ENCODE measurements around the gene FSD1L.

- TF ChIP-seq CTCF (IDR thresholded peaks at IDR 0.05) (no peak), POLR2AphosphoS5 (IDR thresholded peaks at IDR 0.05) (no peak)
Measured at GRCh38 chr9:105403552-105404248, 44.1 kb upstream of the FSD1L start.
